HG02840 (cell line): ENCODE data around the gene STRA8.
A peak's percentile ranks its signal among the peaks of the same experiment; 100 is the strongest.

ENCODE experiments used
- ATAC-seq: cut with Tn5 transposase; IDR thresholded peaks from one replicate; pipeline ENCODE4 v1.9.1; 2021; ENCODE audit warnings: mild to moderate bottlenecking, moderate library complexity, moderate number of reproducible peaks; ENCODE audit not compliant: unreplicated experiment, low FRiP score

STRA8 gene

DNA sequence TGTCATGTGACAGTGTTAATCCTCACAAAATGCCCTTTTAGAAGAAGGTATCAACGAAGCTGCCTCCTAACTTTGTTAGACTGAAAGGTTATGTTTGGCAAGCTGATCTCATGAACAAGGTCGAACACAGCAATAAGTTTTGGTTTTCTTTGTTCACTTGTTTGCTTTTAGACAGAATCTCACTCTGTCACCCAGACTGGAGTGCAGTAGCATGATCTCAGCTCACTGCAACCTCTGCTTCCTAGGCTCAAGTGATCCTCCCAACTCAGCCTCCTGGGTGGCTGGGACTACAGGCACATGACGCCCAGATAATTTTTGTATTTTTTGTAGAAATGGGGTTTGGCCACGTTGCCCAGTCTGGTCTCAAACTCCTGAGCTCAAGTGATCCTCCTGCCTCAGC is 1.1 kb downstream of the STRA8 start:
- no peak for ATAC-seq

DNA sequence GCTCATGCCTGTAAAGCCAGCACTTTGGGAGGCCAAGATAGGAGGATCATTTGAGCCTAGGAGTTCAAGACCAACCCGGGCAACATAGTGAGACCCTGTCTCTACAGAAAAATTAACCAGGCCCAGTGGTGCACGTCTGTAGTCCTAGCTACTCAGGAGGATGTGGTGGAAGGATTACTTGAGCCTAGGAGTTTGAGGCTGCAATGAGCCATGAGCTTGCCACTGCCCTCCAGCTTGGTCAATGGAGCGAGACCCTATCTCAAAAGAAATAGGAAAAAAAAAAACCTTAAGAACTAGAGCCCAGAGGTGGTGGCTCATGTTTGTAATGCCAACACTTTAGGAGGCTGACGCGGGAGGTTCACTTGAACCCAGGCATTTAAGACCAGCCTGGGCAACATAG is 2.2 kb downstream of the STRA8 start:
- no peak for ATAC-seq

DNA sequence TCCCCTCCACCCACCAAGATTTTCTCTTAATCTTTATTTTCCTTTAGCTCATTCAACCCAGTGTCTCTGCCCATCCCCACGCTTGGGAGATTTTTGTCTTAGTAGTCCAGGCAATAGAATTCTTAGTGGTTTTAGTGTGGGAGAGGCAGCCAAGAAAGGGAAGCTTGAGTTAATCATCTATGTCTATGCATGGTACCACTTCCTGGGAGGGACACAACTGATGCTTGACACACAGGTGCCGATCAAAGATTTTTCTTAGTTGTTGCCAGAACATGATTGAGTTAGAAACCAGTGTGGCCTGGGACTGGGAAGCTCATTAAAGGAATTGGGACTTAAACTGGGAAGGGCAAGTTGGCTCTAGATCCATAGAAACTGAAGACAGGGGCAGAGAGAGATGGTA is 3.1 kb downstream of the STRA8 start:
- ATAC-seq: peak; percentile 87

DNA sequence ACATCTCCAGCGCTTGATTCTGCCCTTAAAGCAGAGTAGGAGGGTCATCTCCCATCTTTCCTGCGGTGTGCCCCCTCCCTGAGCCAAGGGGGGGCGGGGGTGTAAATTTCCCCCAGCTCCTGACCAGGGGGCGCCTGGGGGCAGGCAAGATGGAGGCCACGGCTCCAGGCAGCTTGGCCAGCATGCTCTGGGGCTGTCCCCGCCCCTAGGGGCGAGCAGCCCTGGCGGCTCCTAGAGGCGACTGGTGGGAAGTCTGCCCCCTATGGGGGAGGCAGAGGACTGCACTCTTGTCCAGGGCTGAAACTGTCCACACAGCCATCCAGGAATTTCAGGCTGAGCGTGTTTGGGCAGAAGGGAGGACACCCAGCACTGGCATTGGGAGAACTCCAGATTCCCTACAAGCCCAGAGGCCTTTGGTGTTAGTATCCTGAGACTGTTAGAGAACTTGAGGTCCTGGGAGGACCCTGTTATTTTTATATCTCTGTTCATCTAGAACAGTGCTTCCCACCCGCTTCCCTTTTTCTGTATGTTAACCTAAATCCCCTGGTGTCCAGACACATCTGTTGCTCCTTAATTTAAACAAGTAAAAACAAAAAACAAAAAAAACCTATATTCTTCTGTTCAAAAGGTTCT is 4.6 kb downstream of the STRA8 start:
- no peak for ATAC-seq

DNA sequence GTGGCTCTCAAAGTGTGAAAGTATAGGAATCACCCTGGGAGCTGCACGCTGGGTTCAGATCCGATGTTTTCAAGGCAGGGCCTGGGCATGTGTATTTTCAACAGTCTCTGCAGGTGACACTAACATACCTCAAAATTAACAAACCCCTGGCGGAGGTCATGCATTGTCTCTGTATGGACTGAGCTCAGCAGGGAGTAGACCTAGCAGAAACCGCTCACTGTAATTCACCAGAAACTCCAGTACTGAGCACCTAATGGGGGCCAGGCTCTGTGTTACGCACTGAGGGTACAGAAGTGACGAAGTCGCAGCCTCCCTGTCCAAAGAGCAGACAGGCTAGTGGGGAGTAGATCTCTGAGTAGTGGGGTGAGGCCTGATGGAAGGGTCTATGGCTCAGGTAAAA is 5.6 kb downstream of the STRA8 start:
- no peak for ATAC-seq

DNA sequence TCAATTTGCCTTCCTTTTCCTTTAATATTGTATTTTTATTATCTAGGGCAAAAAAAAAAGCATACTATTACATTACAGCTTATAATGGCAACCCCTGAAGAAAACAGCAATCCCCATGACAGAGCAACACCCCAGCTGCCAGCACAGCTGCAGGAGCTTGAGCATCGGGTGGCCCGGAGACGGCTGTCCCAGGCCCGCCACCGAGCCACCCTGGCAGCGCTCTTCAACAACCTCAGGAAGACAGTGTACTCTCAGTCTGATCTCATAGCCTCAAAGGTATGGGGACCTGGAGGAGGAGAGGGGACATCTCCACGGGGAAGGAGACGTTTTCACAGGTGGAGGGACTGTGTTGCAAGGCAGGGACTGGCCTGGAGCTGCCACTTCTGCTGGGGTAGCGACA is 6.8 kb downstream of the STRA8 start:
- ATAC-seq: no peak

DNA sequence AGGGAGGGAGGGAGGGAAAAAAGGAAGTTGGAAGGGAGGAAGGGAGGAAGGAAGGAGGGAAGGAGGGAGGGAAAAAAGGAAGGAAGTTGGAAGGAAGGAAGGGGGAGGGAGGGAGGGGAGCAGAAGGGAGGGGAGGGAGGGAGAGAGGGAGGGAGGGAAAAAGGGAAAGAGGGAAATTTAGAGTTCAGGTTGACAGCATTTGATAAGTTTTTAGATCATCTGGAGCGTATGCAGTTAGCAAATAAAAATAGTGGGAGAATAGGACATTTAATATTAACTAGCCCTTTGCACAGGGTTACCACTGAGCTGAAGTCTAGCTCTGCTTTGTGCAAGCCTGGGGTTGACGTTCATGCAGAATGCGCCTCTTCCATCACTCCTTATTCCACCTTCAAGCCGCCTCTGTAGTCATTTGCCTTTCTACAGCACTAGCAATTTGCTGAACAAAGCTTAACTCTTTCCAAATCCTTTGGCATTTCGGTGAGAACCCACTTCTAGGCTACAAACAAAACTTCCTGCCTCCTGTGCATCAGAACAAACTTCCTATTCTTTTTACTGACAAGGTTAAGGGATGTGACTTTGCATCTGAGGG is 8.6 kb downstream of the STRA8 start:
- ATAC-seq: no peak

DNA sequence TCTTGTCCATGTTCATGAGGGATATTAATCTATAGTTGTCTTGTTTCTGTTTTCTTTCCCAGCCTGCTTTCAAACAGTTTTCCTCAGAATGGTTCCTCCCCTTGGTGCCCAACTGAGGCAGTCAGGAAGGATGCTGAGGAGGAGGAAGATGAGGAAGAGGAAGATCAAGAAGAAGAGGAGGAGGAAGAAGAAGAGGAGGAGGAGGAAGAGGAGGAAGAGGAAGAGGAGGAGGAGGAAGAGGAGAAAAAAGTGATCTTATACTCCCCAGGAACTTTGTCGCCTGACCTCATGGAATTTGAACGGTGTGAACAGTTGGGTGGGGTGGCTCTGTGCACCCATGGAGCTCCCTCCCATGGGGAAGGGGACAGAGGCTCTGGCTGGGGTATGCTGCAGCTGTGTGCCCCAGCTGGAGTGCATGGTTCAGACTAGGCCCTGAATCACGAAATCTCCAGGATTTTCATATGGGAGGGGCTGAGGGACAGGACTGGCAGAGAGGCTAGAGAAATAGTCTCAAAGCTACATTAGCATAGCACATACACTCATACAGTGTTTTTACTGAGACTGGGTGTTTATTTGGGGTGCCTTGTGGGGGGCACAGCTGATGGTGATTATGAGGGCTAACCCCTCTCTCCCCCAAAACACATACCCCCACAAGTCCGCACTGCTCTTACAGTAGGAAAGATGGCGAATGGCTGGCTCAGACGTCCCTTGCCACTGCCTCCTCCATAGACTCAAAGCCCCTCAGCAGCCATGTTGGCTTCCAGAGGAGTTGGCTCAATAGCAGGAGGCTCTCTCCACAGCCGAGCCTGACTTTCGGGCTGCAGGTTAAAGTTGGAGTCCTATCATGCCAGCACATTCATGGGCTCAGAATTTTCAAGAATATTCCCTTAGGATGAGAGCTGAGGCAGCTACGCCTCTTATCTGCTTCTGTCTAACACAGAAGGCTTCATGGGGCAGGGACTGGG is 11.9 kb downstream of the STRA8 start:
- ATAC-seq: no peak

DNA sequence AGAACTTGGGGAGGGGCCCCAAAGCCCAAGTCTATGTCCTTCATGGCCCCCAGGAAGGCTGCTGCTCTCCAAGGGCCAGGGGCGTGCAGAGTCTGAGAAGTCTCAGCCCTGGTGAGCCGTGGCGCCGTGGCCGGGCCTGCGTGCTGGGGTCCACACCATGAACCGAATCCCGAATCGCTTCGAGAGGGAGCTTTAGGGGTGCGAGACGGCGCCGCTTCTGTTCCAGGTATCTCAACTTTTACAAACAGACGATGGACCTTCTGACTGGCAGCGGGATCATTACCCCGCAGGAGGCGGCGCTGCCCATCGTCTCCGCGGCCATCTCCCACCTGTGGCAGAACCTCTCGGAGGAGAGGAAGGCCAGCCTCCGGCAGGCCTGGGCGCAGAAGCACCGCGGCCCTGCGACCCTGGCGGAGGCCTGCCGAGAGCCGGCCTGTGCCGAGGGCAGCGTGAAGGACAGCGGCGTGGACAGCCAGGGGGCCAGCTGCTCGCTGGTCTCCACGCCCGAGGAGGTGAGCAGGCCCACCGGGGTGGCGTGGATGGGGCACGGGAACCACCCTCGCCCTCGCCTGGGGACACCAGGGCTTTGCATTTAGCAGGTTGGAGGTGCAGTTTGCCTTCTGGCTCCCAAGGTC is 12.7 kb downstream of the STRA8 start:
- no peak for ATAC-seq

DNA sequence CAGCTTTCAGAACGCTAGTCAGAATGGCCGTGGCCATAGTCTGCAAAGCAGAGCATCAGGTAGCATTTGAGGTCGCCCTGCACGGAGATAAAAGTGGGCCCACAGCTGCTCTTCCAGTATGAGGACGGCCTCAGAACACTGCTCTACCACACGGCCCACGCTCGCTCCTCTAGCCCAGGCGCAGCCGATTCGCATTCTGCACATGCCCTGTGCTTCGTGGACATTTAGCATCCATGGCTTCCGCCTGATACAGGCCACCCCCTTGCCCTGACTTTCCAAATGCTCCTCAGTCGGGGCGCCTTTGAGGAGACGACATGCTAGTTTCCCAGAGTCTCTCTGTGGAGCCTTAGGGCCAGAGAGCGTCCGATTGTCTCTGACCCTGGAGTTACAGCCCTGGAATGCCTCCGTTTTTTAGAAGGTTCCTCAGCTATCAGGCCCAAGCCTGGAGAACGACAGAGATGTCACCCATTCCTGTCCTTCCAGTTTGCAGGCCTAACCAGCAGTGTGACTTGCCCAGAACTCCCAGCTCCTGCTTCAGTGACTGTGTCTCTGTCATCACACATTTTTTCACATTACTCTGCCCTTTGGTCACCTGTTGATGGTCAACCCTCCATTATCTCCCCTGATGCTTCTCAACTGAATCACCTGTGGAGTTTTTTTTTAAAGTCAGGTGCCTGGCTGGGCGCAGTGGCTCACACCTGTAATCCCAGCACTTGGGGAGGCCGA is 14.3 kb downstream of the STRA8 start:
- no peak for ATAC-seq

DNA sequence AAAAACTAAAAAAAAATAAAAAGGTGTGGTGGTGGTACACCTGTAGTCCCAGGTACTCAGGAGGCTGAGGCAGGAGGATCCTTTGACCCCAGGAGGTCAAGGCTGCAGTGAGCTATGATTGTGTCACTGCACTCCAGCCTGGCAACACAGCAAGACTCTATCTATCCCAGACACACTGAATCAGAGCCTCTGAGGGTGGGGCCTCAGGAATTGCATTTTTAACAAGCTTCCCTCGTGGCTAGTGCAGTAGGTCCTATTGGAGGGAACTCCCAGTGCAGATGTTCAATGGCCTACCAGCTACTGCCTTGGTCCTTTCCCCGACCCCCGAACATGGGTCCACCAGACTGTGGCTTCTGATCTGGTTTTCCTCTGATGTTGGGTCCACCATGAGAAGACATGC is 14.9 kb downstream of the STRA8 start:
- ATAC-seq: no peak

DNA sequence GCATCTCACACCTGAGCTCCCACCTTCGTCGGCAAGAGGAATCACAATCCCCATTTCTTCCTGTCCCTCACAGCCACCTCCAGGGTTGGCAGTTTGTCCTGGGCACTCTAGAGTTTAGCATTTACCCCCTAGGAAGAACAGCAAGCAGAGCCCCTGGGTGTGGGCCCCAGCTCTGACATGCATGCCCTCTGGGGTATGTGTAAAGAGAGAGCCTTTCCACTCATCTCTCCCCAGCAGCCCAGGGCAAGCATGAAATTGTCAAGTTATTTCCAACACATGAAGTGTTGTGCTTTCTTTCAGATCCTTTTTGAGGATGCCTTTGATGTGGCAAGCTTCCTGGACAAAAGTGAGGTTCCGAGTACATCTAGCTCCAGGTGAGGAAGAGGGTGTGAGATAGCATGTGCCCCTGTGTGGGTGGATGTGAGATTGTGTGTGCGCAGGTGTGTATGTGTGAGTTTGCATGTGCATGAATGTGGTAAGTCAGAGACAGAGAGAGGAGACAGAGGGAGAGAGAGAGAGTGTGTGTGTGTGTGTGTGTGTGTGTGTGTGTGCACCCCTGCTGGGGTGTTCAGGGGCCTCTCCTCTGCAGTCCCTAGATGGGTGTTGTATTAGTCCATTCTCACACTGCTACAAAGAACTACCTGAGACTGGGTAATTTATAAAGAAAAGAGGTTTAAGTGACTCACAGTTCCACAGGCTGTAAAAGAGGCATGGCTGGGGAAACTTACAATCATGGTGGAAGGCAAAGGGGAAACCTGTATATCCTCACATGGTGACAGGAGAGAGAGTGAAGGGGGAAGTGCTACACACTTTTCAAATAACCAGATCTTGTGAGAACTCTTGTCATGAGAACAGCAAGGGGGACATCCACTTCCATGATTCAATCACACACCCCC is 18.1 kb downstream of the STRA8 start:
- no peak for ATAC-seq

DNA sequence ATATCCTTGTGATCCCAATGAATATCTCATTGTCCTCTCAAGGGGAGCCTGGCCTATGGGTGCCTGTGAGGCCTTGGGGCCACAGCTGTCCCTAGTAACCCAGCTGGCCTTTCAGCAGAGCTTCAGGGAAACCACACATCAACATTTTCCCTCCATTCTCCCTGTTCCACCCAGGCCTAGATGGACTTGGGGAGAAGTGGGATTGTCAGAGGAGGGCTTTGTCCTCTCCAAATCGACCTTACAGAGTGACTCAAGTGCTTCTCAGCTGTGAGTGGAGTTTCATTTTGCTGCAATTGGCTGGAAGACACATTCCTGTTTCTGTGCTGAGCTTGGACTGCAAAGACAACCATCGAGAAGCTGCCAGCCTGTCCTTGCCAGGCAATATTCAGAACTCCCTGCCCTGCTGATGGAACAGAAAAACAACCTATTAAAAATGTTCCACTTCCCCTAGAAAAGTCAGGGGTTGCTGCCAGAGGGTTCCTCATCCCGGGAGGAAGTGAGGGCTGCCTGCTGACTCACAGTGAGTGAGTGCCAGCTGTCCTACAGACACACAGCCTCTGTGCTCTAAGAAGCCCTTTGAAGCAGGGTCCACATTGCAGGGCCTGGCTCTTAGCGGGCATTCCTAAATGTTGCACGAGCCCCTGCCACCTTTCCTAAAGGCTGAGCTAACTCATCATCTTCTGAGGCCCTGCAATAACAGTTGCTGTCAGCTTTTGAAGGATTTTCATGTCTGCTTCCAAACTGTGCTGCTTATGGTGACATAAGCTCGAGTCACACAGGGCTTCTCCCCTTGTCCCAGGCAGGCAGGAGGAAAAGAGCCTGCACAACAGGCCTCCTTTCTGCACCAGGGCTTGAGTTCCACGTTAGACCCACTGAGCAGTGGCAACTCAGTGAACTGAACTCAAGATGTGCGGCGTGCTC is 20.5 kb downstream of the STRA8 start:
- ATAC-seq: no peak

DNA sequence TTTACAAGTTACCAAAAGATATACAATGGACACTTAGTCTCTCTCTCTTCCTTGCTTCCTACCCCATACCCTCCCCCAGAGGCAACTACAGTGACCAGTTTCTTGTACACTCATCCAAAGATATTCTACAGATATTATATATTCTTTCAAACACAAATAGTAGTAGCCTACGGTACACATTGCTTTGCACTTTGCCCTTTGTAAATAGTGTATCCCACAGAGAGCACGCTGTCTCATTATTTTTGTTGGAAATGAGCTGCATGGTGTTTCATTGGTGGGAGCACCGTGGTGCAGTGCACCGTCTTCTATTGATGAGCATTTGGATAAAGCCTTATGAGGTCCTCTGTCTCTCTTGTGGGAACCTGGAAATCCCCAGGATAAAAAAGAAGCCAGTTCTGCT is 24.2 kb downstream of the STRA8 start:
- ATAC-seq: no peak

DNA sequence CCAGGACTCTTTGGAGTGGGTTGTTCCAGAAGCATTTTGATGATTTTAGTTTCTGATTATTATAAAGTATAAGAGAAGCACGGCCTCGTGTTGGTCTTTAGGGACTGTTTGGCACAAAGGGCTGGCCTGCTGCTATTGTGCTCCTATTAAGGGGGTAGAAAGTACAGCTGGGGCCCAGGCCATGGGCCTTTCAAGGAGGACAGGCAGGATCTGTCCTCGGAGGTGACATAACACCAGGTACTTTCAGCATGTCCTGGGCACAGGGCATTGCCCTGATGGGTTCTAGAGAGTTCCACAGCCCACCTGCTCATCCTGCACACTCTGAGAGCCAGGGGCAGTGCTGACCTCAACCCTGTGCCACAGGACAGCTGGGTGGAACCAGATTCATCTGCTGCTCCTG is 24.9 kb downstream of the STRA8 start:
- ATAC-seq: no peak

DNA sequence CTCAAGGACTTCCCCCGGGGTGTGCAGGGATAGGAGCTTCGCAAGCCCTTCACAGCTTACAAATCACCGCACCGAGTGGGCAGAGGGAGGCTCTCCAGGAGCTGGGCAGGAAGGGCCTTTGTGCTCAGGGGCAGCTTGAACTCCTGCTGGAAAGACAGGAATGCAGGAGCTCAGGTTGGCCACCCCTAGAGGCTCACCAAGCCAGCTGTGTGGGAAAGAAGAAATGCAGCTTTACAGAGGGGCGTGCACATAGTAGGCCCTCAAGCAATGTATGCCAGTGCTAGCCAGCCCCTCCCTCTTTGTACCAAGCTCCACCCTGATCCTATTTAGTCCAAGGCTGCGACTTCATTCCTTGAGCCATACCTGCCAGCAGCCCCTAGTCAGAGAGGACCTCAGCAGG is 26.1 kb downstream of the STRA8 start:
- no peak for ATAC-seq

DNA sequence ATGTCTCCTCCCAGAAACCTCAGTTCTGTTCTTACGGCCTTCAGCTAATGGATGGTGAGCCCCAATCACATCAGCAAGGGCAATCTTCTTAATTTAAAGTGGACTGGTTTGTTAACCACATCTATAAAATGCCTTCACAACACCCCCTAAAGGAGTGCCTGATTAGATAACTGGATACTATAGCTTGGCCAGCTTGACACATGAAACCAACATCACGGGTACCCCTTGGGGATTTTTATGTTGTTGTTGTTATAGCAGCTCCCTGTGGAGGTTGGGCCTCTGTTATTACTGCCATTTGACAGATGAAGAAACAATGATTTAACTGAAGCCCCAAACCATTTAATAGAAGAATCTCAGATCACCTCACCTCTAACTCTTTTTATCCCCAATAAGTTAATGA is 26.8 kb downstream of the STRA8 start:
- ATAC-seq: no peak

DNA sequence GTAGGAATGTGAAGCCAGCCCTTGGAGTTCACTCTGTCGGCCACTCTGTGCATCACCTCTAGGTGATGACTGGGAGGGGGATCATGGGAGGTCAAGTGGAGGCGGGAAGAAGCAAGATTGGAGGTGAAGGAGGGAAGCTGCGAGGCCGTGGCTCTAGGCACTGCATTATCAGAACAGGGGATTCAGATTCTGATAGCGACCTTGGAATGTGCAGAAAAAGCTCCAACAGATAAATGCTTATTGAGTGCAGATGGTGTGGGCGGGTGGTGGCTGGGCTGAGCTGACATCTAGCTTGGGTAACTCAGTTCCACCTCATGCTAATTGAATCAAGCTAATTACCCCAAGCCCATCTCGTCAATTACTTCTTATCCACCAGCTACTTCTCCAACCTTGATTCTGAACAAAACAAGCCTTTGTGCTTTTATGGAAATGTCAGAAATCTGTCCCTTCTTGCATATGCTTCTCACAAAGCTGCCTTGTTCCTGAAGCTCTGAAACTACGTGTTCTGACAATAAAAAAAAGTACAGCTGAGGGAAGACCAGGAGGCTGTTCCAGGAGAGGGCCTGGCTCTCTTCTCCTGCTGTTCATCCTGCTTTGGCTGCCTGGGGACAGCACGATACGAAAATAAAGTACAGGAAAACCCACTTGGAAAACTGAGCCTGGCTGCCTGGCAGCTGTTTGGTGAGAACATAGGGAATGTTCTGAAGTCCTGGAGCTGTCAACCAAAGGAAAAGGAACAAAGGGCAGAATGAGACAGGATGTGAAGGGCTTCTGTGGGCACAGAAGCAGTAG is 27.5 kb downstream of the STRA8 start:
- ATAC-seq: no peak
